Measurements from ENCODE around the gene PDLIM1. TPM values are rescaled to one million over a fixed set of nuclear protein-coding genes. Genes with fewer than 3 reads are reported as not detected.

Gene PDLIM1
- polyA plus RNA-seq (2013, experiment 1 of 2) = 24.2 TPM
- polyA plus RNA-seq (2013, experiment 2 of 2) = 22.2 TPM

- peak within 1 kb of the TSS; percentile 80 for H3K4me2 ChIP-seq (ENCODE audit: insufficient read depth, low read length, poor library complexity, severe bottlenecking)
- peak within 1 kb of the TSS; percentile 14 for H3K4ac ChIP-seq (ENCODE audit: low read length)
- no peaks in the 10 kb centered on the region for H3K9me3 ChIP-seq (replicated peaks in 1 of 2; ENCODE audit: control insufficient read depth in 2 of 2, insufficient read depth in 1 of 2, low read depth in 1 of 2, low read length in 2 of 2)
- no peaks in the 10 kb centered on the region for H3K79me1 ChIP-seq (ENCODE audit: low read depth, low read length)
- WGBS, 2 donors (ENCODE audit: extremely low coverage in 2 of 2, insufficient read length in 2 of 2, insufficient replicate concordance in 1 of 2) = no CpG with 5 or more reads among the region's 119 CpGs
- H2BK12ac ChIP-seq (ENCODE audit: low read length) = no peak within 1 kb of the TSS
- H3K23ac ChIP-seq (ENCODE audit: low read depth, low read length, poor library complexity) = peak within 1 kb of the TSS; percentile 45
- no peak within 1 kb of the TSS for H4K91ac ChIP-seq (ENCODE audit: low read depth, low read length, poor library complexity)
- peak within 1 kb of the TSS; percentile 54 for H2AK5ac ChIP-seq (ENCODE audit: low read depth, low read length)
- H2BK15ac ChIP-seq (ENCODE audit: low read length) = peak within 1 kb of the TSS; percentile 83
- H3K18ac ChIP-seq (ENCODE audit: low read length) = peak within 1 kb of the TSS; percentile 86
- H3K4me3 ChIP-seq (ENCODE audit: low read length in 2 of 2) = peak within 1 kb of the TSS; percentile 47 to 91
- H3K4me1 ChIP-seq (ENCODE audit: control insufficient read depth in 2 of 2, insufficient read depth in 1 of 2, low read depth in 1 of 2, low read length in 2 of 2) = peaks cover 0 to 10% of the 10 kb centered on the region in 2 donors
- peak within 1 kb of the TSS; percentile 94 for H2AFZ ChIP-seq (ENCODE audit: low read length)
- peaks cover 2 to 84% (median 28%) of the 10 kb centered on the region in 3 experiments for H3K27me3 ChIP-seq (ENCODE audit: control insufficient read depth in 3 of 3, insufficient read depth in 3 of 3, low read depth in 1 of 3, low read length in 3 of 3)
- no peak within 1 kb of the TSS for H3K27ac ChIP-seq (replicated peaks; ENCODE audit: low read length)
- no peak within 1 kb of the TSS for H4K8ac ChIP-seq (ENCODE audit: low read depth, low read length)
- no peak within 1 kb of the TSS for H3K14ac ChIP-seq (ENCODE audit: low read length)
- no peaks in the 10 kb centered on the region for H3K36me3 ChIP-seq (replicated peaks in 1 of 2; ENCODE audit: control insufficient read depth in 2 of 2, insufficient read depth in 2 of 2, low read length in 2 of 2)
- peak within 1 kb of the TSS; percentile 64 for H3K9ac ChIP-seq (ENCODE audit: low read depth, low read length, poor library complexity)
- no peak within 1 kb of the TSS for H2BK5ac ChIP-seq (ENCODE audit: low read length)
- DNase-seq (ENCODE audit: low spot score) = no peak
- H2BK120ac ChIP-seq (ENCODE audit: low read depth, low read length) = peak within 1 kb of the TSS; percentile 64
Observed at GRCh38 chr10:95290461-95291364, at the start of gene PDLIM1. Gene PDLIM1, minus strand, starts transcription at chr10:95291003. Its CDS starts 88 bp downstream, at chr10:95290915.

- H3K27me3 ChIP-seq (ENCODE audit: control insufficient read depth in 3 of 3, insufficient read depth in 3 of 3, low read depth in 1 of 3, low read length in 3 of 3) = no peaks in the 10 kb centered on the region
- no peak overlapping the region for H4K8ac ChIP-seq (ENCODE audit: low read depth, low read length)
- no peak overlapping the region for H3K14ac ChIP-seq (ENCODE audit: low read length)
- H4K91ac ChIP-seq (ENCODE audit: low read depth, low read length, poor library complexity) = no peak overlapping the region
- H3K4me2 ChIP-seq (ENCODE audit: insufficient read depth, low read length, poor library complexity, severe bottlenecking) = no peak overlapping the region
- H3K9me3 ChIP-seq (replicated peaks in 1 of 2; ENCODE audit: control insufficient read depth in 2 of 2, insufficient read depth in 1 of 2, low read depth in 1 of 2, low read length in 2 of 2) = no peaks in the 10 kb centered on the region
- no peaks in the 10 kb centered on the region for H3K36me3 ChIP-seq (replicated peaks in 1 of 2; ENCODE audit: control insufficient read depth in 2 of 2, insufficient read depth in 2 of 2, low read length in 2 of 2)
- no peak overlapping the region for H3K4me3 ChIP-seq (ENCODE audit: low read length in 2 of 2)
- H3K23ac ChIP-seq (ENCODE audit: low read depth, low read length, poor library complexity) = no peak overlapping the region
- DNase-seq (ENCODE audit: low spot score) = no peak
- no peak overlapping the region for H2BK5ac ChIP-seq (ENCODE audit: low read length)
- H3K18ac ChIP-seq (ENCODE audit: low read length) = no peak overlapping the region
- no peak overlapping the region for H2BK120ac ChIP-seq (ENCODE audit: low read depth, low read length)
- no peak overlapping the region for H3K9ac ChIP-seq (ENCODE audit: low read depth, low read length, poor library complexity)
- no peak overlapping the region for H3K4ac ChIP-seq (ENCODE audit: low read length)
- no peak overlapping the region for H2BK15ac ChIP-seq (ENCODE audit: low read length)
- H3K4me1 ChIP-seq (ENCODE audit: control insufficient read depth in 2 of 2, insufficient read depth in 1 of 2, low read depth in 1 of 2, low read length in 2 of 2) = peaks cover 5 to 12% of the 10 kb centered on the region in 2 donors
- no peak overlapping the region for H3K27ac ChIP-seq (replicated peaks; ENCODE audit: low read length)
- H2AFZ ChIP-seq (ENCODE audit: low read length) = no peak overlapping the region
- no CpG with 5 or more reads among the region's 1 CpG for WGBS, 2 donors (ENCODE audit: extremely low coverage in 2 of 2, insufficient read length in 2 of 2, insufficient replicate concordance in 1 of 2)
- no peak overlapping the region for H2BK12ac ChIP-seq (ENCODE audit: low read length)
- no peak overlapping the region for H2AK5ac ChIP-seq (ENCODE audit: low read depth, low read length)
- H3K79me1 ChIP-seq (ENCODE audit: low read depth, low read length) = no peaks in the 10 kb centered on the region
Observed at GRCh38 chr10:95339863-95340262, 49.1 kb upstream of the PDLIM1 start.

- Histone ChIP-seq H3K36me3 (replicated peaks in 1 of 2; ENCODE audit: control insufficient read depth in 2 of 2, insufficient read depth in 2 of 2, low read length in 2 of 2) (no peaks in the 10 kb centered on the region), H2BK5ac (ENCODE audit: low read length) (no peak overlapping the region), H3K4me1 (ENCODE audit: control insufficient read depth in 2 of 2, insufficient read depth in 1 of 2, low read depth in 1 of 2, low read length in 2 of 2) (peaks cover 5 to 8% of the 10 kb centered on the region in 2 donors), H2AK5ac (ENCODE audit: low read depth, low read length) (no peak overlapping the region), H3K27ac (replicated peaks; ENCODE audit: low read length) (no peak overlapping the region), H3K4me2 (ENCODE audit: insufficient read depth, low read length, poor library complexity, severe bottlenecking) (no peak overlapping the region), H4K91ac (ENCODE audit: low read depth, low read length, poor library complexity) (no peak overlapping the region), H3K79me1 (ENCODE audit: low read depth, low read length) (no peaks in the 10 kb centered on the region), H3K27me3 (ENCODE audit: control insufficient read depth in 3 of 3, insufficient read depth in 3 of 3, low read depth in 1 of 3, low read length in 3 of 3) (no peaks in the 10 kb centered on the region), H3K9me3 (replicated peaks in 1 of 2; ENCODE audit: control insufficient read depth in 2 of 2, insufficient read depth in 1 of 2, low read depth in 1 of 2, low read length in 2 of 2) (no peaks in the 10 kb centered on the region), H3K23ac (ENCODE audit: low read depth, low read length, poor library complexity) (no peak overlapping the region), H2BK120ac (ENCODE audit: low read depth, low read length) (no peak overlapping the region), H3K9ac (ENCODE audit: low read depth, low read length, poor library complexity) (no peak overlapping the region), H4K8ac (ENCODE audit: low read depth, low read length) (no peak overlapping the region), H3K14ac (ENCODE audit: low read length) (no peak overlapping the region), H2BK12ac (ENCODE audit: low read length) (no peak overlapping the region), H2AFZ (ENCODE audit: low read length) (no peak overlapping the region), H3K18ac (ENCODE audit: low read length) (peak overlapping the region; percentile 9), H2BK15ac (ENCODE audit: low read length) (no peak overlapping the region), H3K4me3 (ENCODE audit: low read length in 2 of 2) (no peak overlapping the region), H3K4ac (ENCODE audit: low read length) (no peak overlapping the region)
- no peak for DNase-seq (ENCODE audit: low spot score)
- no CpG with 5 or more reads among the region's 10 CpGs for WGBS, 2 donors (ENCODE audit: extremely low coverage in 2 of 2, insufficient read length in 2 of 2, insufficient replicate concordance in 1 of 2)
Observed at GRCh38 chr10:95337423-95338160, 46.8 kb upstream of the PDLIM1 start.

GRCh38 chr10:95336702-95337101 is 45.9 kb upstream of the PDLIM1 start:
- H2AK5ac ChIP-seq (ENCODE audit: low read depth, low read length) = peak overlapping the region; percentile 11
- H3K23ac ChIP-seq (ENCODE audit: low read depth, low read length, poor library complexity) = no peak overlapping the region
- no peak overlapping the region for H2BK5ac ChIP-seq (ENCODE audit: low read length)
- H4K8ac ChIP-seq (ENCODE audit: low read depth, low read length) = no peak overlapping the region
- no peak overlapping the region for H3K4me2 ChIP-seq (ENCODE audit: insufficient read depth, low read length, poor library complexity, severe bottlenecking)
- no peak overlapping the region for H3K4ac ChIP-seq (ENCODE audit: low read length)
- H3K9ac ChIP-seq (ENCODE audit: low read depth, low read length, poor library complexity) = peak overlapping the region; percentile 22
- H3K14ac ChIP-seq (ENCODE audit: low read length) = no peak overlapping the region
- H2BK15ac ChIP-seq (ENCODE audit: low read length) = no peak overlapping the region
- H3K9me3 ChIP-seq (replicated peaks in 1 of 2; ENCODE audit: control insufficient read depth in 2 of 2, insufficient read depth in 1 of 2, low read depth in 1 of 2, low read length in 2 of 2) = no peaks in the 10 kb centered on the region
- no CpG with 5 or more reads among the region's 9 CpGs for WGBS, 2 donors (ENCODE audit: extremely low coverage in 2 of 2, insufficient read length in 2 of 2, insufficient replicate concordance in 1 of 2)
- peak overlapping the region; percentile 32 for H3K18ac ChIP-seq (ENCODE audit: low read length)
- H2BK12ac ChIP-seq (ENCODE audit: low read length) = peak overlapping the region; percentile 2
- H3K36me3 ChIP-seq (replicated peaks in 1 of 2; ENCODE audit: control insufficient read depth in 2 of 2, insufficient read depth in 2 of 2, low read length in 2 of 2) = no peaks in the 10 kb centered on the region
- no peak overlapping the region for H2AFZ ChIP-seq (ENCODE audit: low read length)
- no peaks in the 10 kb centered on the region for H3K79me1 ChIP-seq (ENCODE audit: low read depth, low read length)
- no peaks in the 10 kb centered on the region for H3K27me3 ChIP-seq (ENCODE audit: control insufficient read depth in 3 of 3, insufficient read depth in 3 of 3, low read depth in 1 of 3, low read length in 3 of 3)
- H3K4me1 ChIP-seq (ENCODE audit: control insufficient read depth in 2 of 2, insufficient read depth in 1 of 2, low read depth in 1 of 2, low read length in 2 of 2) = peaks cover 5 to 8% of the 10 kb centered on the region in 2 donors
- no peak overlapping the region for H3K4me3 ChIP-seq (ENCODE audit: low read length in 2 of 2)
- no peak overlapping the region for H3K27ac ChIP-seq (replicated peaks; ENCODE audit: low read length)
- no peak for DNase-seq (ENCODE audit: low spot score)
- no peak overlapping the region for H2BK120ac ChIP-seq (ENCODE audit: low read depth, low read length)
- H4K91ac ChIP-seq (ENCODE audit: low read depth, low read length, poor library complexity) = no peak overlapping the region
